GM18502 (cell line): ENCODE measurements around the gene MIF.
"Not testable (repeated sequence)": the region's sequence is repeated elsewhere in the genome, so short reads cannot be mapped to it uniquely, and the experiment has no call there.

Experiments
- ATAC-seq: cut with Tn5 transposase; IDR thresholded peaks from one replicate; pipeline ENCODE4 v1.9.1; 2021; ENCODE audit warnings: mild to moderate bottlenecking; ENCODE audit not compliant: unreplicated experiment, poor library complexity

Gene MIF

GRCh38 chr22:23893945-23894709 lies at the start of gene MIF:
MIF (plus strand) TSS chr22:23894383; CDS start chr22:23894475, 92 bp downstream.
- ATAC-seq, result peak; percentile 88

GRCh38 chr22:23844739-23845202 lies 49.4 kb upstream of the MIF start:
- ATAC-seq, result peak; percentile 6

GRCh38 chr22:23845265-23846080 lies 48.7 kb upstream of the MIF start:
- ATAC-seq, result no peak

- ATAC-seq, result no peak
These were observed 48.1 kb upstream of the MIF start for GRCh38 chr22:23846081-23846469.

GRCh38 chr22:23847310-23847920 lies 46.8 kb upstream of the MIF start:
- ATAC-seq, result no peak

- ATAC-seq, result no peak
These were observed 46.0 kb upstream of the MIF start for GRCh38 chr22:23847991-23848864.

- ATAC-seq, result no peak
These were observed 44.9 kb upstream of the MIF start for GRCh38 chr22:23849009-23850006.

- peak; percentile 47 for ATAC-seq
These were observed 44.0 kb upstream of the MIF start for GRCh38 chr22:23850136-23850611.

GRCh38 chr22:23856721-23857605 lies 37.2 kb upstream of the MIF start:
- ATAC-seq, result peak; percentile 49

GRCh38 chr22:23857606-23858483 lies 36.3 kb upstream of the MIF start, which contains the start of gene SLC2A11:
SLC2A11 (plus strand) TSS chr22:23857875; CDS start chr22:23858000, 125 bp downstream.
- ATAC-seq, result peak; percentile 90

- no peak for ATAC-seq
These were observed 35.7 kb upstream of the MIF start for GRCh38 chr22:23858484-23858815.

GRCh38 chr22:23859201-23859600 lies 35.0 kb upstream of the MIF start:
- no peak for ATAC-seq

GRCh38 chr22:23860187-23860586 lies 34.0 kb upstream of the MIF start:
- not testable (repeated sequence) for ATAC-seq

- ATAC-seq, result no peak
These were observed 32.1 kb upstream of the MIF start for GRCh38 chr22:23862103-23862502.

- ATAC-seq, result not testable (repeated sequence)
These were observed 29.6 kb upstream of the MIF start for GRCh38 chr22:23864499-23865154.

- ATAC-seq, result no peak
These were observed 25.6 kb upstream of the MIF start for GRCh38 chr22:23868580-23868979.
